Measurements from ENCODE around the gene TSPAN4. TPM values are rescaled to one million over a fixed set of nuclear protein-coding genes. Genes with fewer than 3 reads are reported as not detected.
A peak's percentile ranks its signal among the peaks of the same experiment; 100 is the strongest.

The TSPAN4 gene
- total and polyA plus RNA-seq, 2 of the 13 experiments (the other 11 are each of a cell fraction or from before 2014, with no cell fraction given) = 31.7 to 68.3 TPM

GRCh38 chr11:832529-833113, 10.0 kb upstream of the TSPAN4 start, which contains the start of gene CD151 (continued):
- TF ChIP-seq EP300 (IDR thresholded peaks at IDR 0.05; ENCODE audit: low read depth in 2 of 2, low read length in 2 of 2) (no peak), EP300 (CRISPR knock-in tag; IDR thresholded peaks at IDR 0.05; ENCODE audit: borderline replicate concordance) (no peak), THYN1 (CRISPR knock-in tag; IDR thresholded peaks at IDR 0.05; ENCODE audit: borderline replicate concordance, low read depth) (no peak), PATZ1 (CRISPR knock-in tag; IDR thresholded peaks at IDR 0.05) (peak; percentile 62), TARDBP (CRISPR knock-in tag; IDR thresholded peaks at IDR 0.05) (peak; percentile 50; the same call in 1 of the 2 replicates), NCOR1 (IDR thresholded peaks at IDR 0.05; ENCODE audit: borderline replicate concordance, low read length) (no peak), PRMT3 (CRISPR knock-in tag; IDR thresholded peaks at IDR 0.05; ENCODE audit: borderline replicate concordance, low read depth) (no peak), ZNF224 (CRISPR knock-in tag; IDR thresholded peaks at IDR 0.05) (no peak), RFXANK (CRISPR knock-in tag; IDR thresholded peaks at IDR 0.05) (no peak), HES4 (CRISPR knock-in tag; IDR thresholded peaks at IDR 0.05; ENCODE audit: borderline replicate concordance) (peak; percentile 23; the same call in 1 of the 2 replicates), ZNF34 (CRISPR knock-in tag; IDR thresholded peaks at IDR 0.05; ENCODE audit: borderline replicate concordance) (no peak), ZBTB20 (CRISPR knock-in tag; IDR thresholded peaks at IDR 0.05; ENCODE audit: borderline replicate concordance, low read depth) (no peak), ZBTB7B (CRISPR knock-in tag; IDR thresholded peaks at IDR 0.05) (peak; percentile 60; the same call in 1 of the 2 replicates), DNMT3B (CRISPR knock-in tag; conservative IDR thresholded peaks at IDR 0.05) (no peak), NPAS2 (CRISPR knock-in tag; IDR thresholded peaks at IDR 0.05; ENCODE audit: borderline replicate concordance) (no peak), CEBPB (IDR thresholded peaks at IDR 0.05; ENCODE audit: borderline replicate concordance, low read depth, low read length) (no peak), SMYD3 (CRISPR knock-in tag; IDR thresholded peaks at IDR 0.05) (no peak), ZNF354B (CRISPR knock-in tag; IDR thresholded peaks at IDR 0.05) (no peak), ZNF841 (CRISPR knock-in tag; IDR thresholded peaks at IDR 0.05; ENCODE audit: borderline replicate concordance) (no peak), TOPORS (CRISPR knock-in tag; IDR thresholded peaks at IDR 0.05) (no peak), RFX5 (IDR thresholded peaks at IDR 0.05; ENCODE audit: low read depth, low read length) (no peak), CAMTA2 (CRISPR knock-in tag; IDR thresholded peaks at IDR 0.05; ENCODE audit: borderline replicate concordance) (no peak), STAG1 (CRISPR knock-in tag; IDR thresholded peaks at IDR 0.05) (no peak), ZNF121 (CRISPR knock-in tag; IDR thresholded peaks at IDR 0.05) (no peak), BRF2 (CRISPR knock-in tag; IDR thresholded peaks at IDR 0.05) (no peak), ZSCAN20 (CRISPR knock-in tag; IDR thresholded peaks at IDR 0.05; ENCODE audit: borderline replicate concordance) (no peak)
- TF ChIP-seq, protein P1, sequence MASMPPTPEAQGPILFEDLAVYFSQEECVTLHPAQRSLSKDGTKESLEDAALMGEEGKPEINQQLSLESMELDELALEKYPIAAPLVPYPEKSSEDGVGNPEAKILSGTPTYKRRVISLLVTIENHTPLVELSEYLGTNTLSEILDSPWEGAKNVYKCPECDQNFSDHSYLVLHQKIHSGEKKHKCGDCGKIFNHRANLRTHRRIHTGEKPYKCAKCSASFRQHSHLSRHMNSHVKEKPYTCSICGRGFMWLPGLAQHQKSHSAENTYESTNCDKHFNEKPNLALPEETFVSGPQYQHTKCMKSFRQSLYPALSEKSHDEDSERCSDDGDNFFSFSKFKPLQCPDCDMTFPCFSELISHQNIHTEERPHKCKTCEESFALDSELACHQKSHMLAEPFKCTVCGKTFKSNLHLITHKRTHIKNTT (CRISPR knock-in tag; IDR thresholded peaks at IDR 0.05) = no peak
